HG03135 (cell line): ENCODE data around the gene CDC42BPA.
"Not testable (repeated sequence)": the region's sequence is repeated elsewhere in the genome, so short reads cannot be mapped to it uniquely, and the experiment has no call there.

ENCODE experiments used
- ATAC-seq: cut with Tn5 transposase; IDR thresholded peaks from one replicate; pipeline ENCODE4 v1.9.1; 2021; ENCODE audit warnings: mild to moderate bottlenecking, moderate library complexity; ENCODE audit not compliant: unreplicated experiment

The CDC42BPA gene

GRCh38 chr1:227318016-227318852, at the start of gene CDC42BPA:
Gene CDC42BPA (minus strand): TSS chr1:227318492. CDS start chr1:227317182, 1,310 bp downstream.
- no peak for ATAC-seq

- ATAC-seq, result no peak
Measured at GRCh38 chr1:227368009-227368408, 49.7 kb upstream of the CDC42BPA start.

- no peak for ATAC-seq
Measured at GRCh38 chr1:227365473-227366431, 47.5 kb upstream of the CDC42BPA start.

- no peak for ATAC-seq
Measured at GRCh38 chr1:227364657-227365056, 46.4 kb upstream of the CDC42BPA start.

GRCh38 chr1:227363825-227364224, 45.5 kb upstream of the CDC42BPA start:
- no peak for ATAC-seq

- ATAC-seq, result no peak
Measured at GRCh38 chr1:227362039-227362438, 43.7 kb upstream of the CDC42BPA start.

- ATAC-seq, result no peak
Measured at GRCh38 chr1:227357927-227358302, 39.6 kb upstream of the CDC42BPA start.

GRCh38 chr1:227357171-227357926, 39.1 kb upstream of the CDC42BPA start:
- no peak for ATAC-seq

- no peak for ATAC-seq
Measured at GRCh38 chr1:227356620-227357146, 38.4 kb upstream of the CDC42BPA start.

- no peak for ATAC-seq
Measured at GRCh38 chr1:227355542-227356245, 37.4 kb upstream of the CDC42BPA start.

GRCh38 chr1:227353186-227353585, 34.9 kb upstream of the CDC42BPA start:
- ATAC-seq, result no peak

- ATAC-seq, result not testable (repeated sequence)
Measured at GRCh38 chr1:227352164-227352563, 33.9 kb upstream of the CDC42BPA start.

- no peak for ATAC-seq
Measured at GRCh38 chr1:227351443-227351842, 33.2 kb upstream of the CDC42BPA start.

- ATAC-seq, result no peak
Measured at GRCh38 chr1:227349967-227350366, 31.7 kb upstream of the CDC42BPA start.

GRCh38 chr1:227343727-227344551, 25.6 kb upstream of the CDC42BPA start:
- no peak for ATAC-seq

GRCh38 chr1:227343206-227343605, 24.9 kb upstream of the CDC42BPA start:
- no peak for ATAC-seq

GRCh38 chr1:227342075-227342829, 24.0 kb upstream of the CDC42BPA start:
- no peak for ATAC-seq

GRCh38 chr1:227336136-227336535, 17.8 kb upstream of the CDC42BPA start:
- ATAC-seq, result not testable (repeated sequence)
